Testis (tissue), 2 donors: ENCODE results near the gene PDLIM5.

Experiments
- CTCF ChIP-seq, 3 experiments: fragments of 450-650 bp in 2 of 3; fragments of 200-600 bp in 1 of 3; sonication (generic) in 1 of 3; IDR thresholded peaks; one replicate each; pipeline ENCODE4 v1.5.1; 2016 to 2019; ENCODE audit warnings: antibody characterized with exemption in 3 of 3, mild to moderate bottlenecking in 2 of 3, moderate library complexity in 1 of 3
- POLR2A ChIP-seq: fragments of 450-650 bp; IDR thresholded peaks from one replicate; pipeline ENCODE4 v1.6.1; 2017; ENCODE audit warnings: antibody characterized with exemption, mild to moderate bottlenecking, moderate library complexity

GRCh38 chr4:94413085-94413840, 38.5 kb upstream of the PDLIM5 start:
- no peak for TF ChIP-seq CTCF (IDR thresholded peaks at IDR 0.05)
- no peak for TF ChIP-seq POLR2A
